Thyroid gland (tissue), 4 donors: ENCODE measurements around the gene SSPN. TPM values are rescaled to one million over a fixed set of nuclear protein-coding genes. Genes with fewer than 3 reads are reported as not detected.
A peak's percentile ranks its signal among the peaks of the same experiment; 100 is the strongest.

Experiments
- DNase-seq, 2 donors: peaks; one replicate each; pipeline ENCODE4 v3.0.0-alpha.2; 2019
- H3K27ac ChIP-seq, 3 donors: fragments of 200-600 bp; sonication (generic); 1 replicate in 2 of 3; 2 replicates in 1 of 3; pipeline ENCODE4 v1.5.1; 2016 to 2019; ENCODE audit warnings: mild to moderate bottlenecking in 1 of 3, moderate library complexity in 1 of 3
- H3K27me3 ChIP-seq: fragments of 200-600 bp; sonication (generic); one replicate; pipeline ENCODE4 v1.5.1; 2019
- H3K36me3 ChIP-seq, 2 donors: fragments of 200-600 bp; sonication (generic); one replicate each; pipeline ENCODE4 v1.5.1; 2016 to 2019
- H3K4me1 ChIP-seq, 2 donors: fragments of 200-600 bp; sonication (generic); one replicate each; pipeline ENCODE4 v1.5.1; 2017 to 2019
- H3K4me3 ChIP-seq, 3 donors: fragments of 200-600 bp; sonication (generic); replicated peaks in 1 of 3; 1 replicate in 2 of 3; 2 replicates in 1 of 3; pipeline ENCODE4 v1.5.1; 2016; ENCODE audit warnings: mild to moderate bottlenecking in 1 of 3
- H3K9me3 ChIP-seq: fragments of 200-600 bp; sonication (generic); one replicate; pipeline ENCODE4 v1.5.1; 2017
- CTCF ChIP-seq, 6 experiments: fragments of 200-600 bp in 3 of 6; fragments of 450-650 bp in 3 of 6; sonication (generic) in 3 of 6; IDR thresholded peaks; one replicate each; pipeline ENCODE4 v1.5.1; 2016 to 2019; ENCODE audit warnings: antibody characterized with exemption in 6 of 6, mild to moderate bottlenecking in 2 of 6, inconsistent platforms in 1 of 6, moderate library complexity in 1 of 6
- POLR2A ChIP-seq, 2 donors: fragments of 450-650 bp; IDR thresholded peaks; one replicate each; pipeline ENCODE4 v1.6.1; 2017; ENCODE audit warnings: antibody characterized with exemption in 2 of 2, mild to moderate bottlenecking in 2 of 2, moderate library complexity in 1 of 2
- WGBS, 2 donors: methylation state at CpG; one replicate each; pipeline ENCODE4 v1.1.5; 2017; 5-methylcytosine and 5-hydroxymethylcytosine counted together
- intact Hi-C: fragments of 100-400 bp; cut with DNase I; formaldehyde crosslinking; loops from one replicate; pipeline ENCODE4 v1.15.1; 2023
- total RNA-seq, 4 donors: library from RNA; depleted of rRNA; stranded (reverse); fragments of >200 nt; gene quantifications; one replicate each; pipeline ENCODE4 v1.2.3, GENCODE V29; 2016

Gene SSPN
- total RNA-seq, 4 donors from 2014 or later: 20.1 to 25.0 (median 22.2) TPM

DNA sequence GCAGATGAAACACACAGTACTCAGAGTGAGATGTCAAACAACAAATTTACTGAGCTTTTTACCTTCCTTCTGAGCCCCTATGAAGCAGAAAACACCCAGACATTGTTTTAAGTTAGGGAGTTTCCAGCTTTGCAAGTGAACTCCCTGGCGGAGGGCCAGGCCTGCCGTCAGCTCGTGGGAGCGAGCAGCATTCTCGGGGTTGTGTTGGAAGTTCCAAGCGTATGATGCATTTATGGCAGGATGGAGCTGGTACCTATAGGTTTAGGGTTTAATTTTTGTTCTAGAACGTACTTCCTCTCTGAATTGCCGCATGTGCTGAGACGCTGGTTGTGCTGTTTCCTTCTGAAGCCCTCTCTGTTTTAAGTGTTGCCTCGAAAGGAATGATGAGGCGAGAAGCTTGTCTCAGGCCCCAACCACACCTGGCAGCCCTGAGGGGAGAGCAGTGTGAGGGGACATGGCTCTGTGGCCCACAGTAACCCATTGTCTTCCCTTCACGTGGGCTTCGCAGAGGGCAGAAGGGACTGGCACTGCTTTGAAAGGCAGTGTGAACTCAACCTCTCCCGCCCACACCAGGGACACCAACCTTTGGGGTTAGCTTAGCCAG is 76.6 kb downstream of the SSPN start:
- intact Hi-C loops: no loop called here
- H3K4me1 ChIP-seq: peaks cover 40 to 59% of the 10 kb centered on the region in 2 donors
- no peak overlapping the region for H3K4me3 ChIP-seq
- H3K36me3 ChIP-seq: no peaks in the 10 kb centered on the region
- no peak overlapping the region for H3K27ac ChIP-seq
- 55% methylated on average over 14 of the region's 14 CpGs for WGBS, 2 donors
- H3K9me3 ChIP-seq: no peaks in the 10 kb centered on the region
- TF ChIP-seq CTCF (IDR thresholded peaks at IDR 0.05): no peak
- TF ChIP-seq POLR2A (IDR thresholded peaks at IDR 0.05): no peak
- H3K27me3 ChIP-seq: no peaks in the 10 kb centered on the region
- DNase-seq: peak; percentile 83 to 88

GRCh38 chr12:26272851-26273250 is 77.5 kb downstream of the SSPN start:
- no peaks in the 10 kb centered on the region for H3K9me3 ChIP-seq
- peaks cover 40 to 59% of the 10 kb centered on the region in 2 donors for H3K4me1 ChIP-seq
- DNase-seq: no peak
- H3K27ac ChIP-seq: no peak overlapping the region
- H3K4me3 ChIP-seq: no peak overlapping the region
- no peaks in the 10 kb centered on the region for H3K27me3 ChIP-seq
- intact Hi-C loops: no loop called here
- no peak for TF ChIP-seq POLR2A (IDR thresholded peaks at IDR 0.05)
- TF ChIP-seq CTCF (IDR thresholded peaks at IDR 0.05): no peak
- WGBS, 2 donors: 80 to 100% methylated on average over 2 of the region's 2 CpGs
- H3K36me3 ChIP-seq: no peaks in the 10 kb centered on the region

- peak; percentile 44 to 65 for DNase-seq
- H3K4me1 ChIP-seq: peaks cover 34 to 60% of the 10 kb centered on the region in 2 donors
- no peaks in the 10 kb centered on the region for H3K36me3 ChIP-seq
- no peaks in the 10 kb centered on the region for H3K9me3 ChIP-seq
- intact Hi-C loops: no loop called here
- no peak overlapping the region for H3K4me3 ChIP-seq
- TF ChIP-seq POLR2A (IDR thresholded peaks at IDR 0.05): no peak
- no peak for TF ChIP-seq CTCF (IDR thresholded peaks at IDR 0.05)
- WGBS, 2 donors: 34 to 36% methylated on average over 6 of the region's 6 CpGs
- peak overlapping the region in 1 of 3 donors; percentile 78 for H3K27ac ChIP-seq
- no peaks in the 10 kb centered on the region for H3K27me3 ChIP-seq
Measured at GRCh38 chr12:26273811-26274210, 78.4 kb downstream of the SSPN start.

- TF ChIP-seq POLR2A (IDR thresholded peaks at IDR 0.05) (no peak), CTCF (IDR thresholded peaks at IDR 0.05) (no peak)
- peaks cover 27 to 62% of the 10 kb centered on the region in 2 donors for H3K4me1 ChIP-seq
- no peaks in the 10 kb centered on the region for H3K36me3 ChIP-seq
- DNase-seq: peak; percentile 62 to 78
- intact Hi-C loops: no loop called here
- H3K27me3 ChIP-seq: no peaks in the 10 kb centered on the region
- H3K9me3 ChIP-seq: no peaks in the 10 kb centered on the region
- H3K4me3 ChIP-seq: no peak overlapping the region
- 52 to 63% methylated on average over 10 to 13 of the region's 13 CpGs for whole genome bisulfite sequencing, 2 donors
- H3K27ac ChIP-seq: peak overlapping the region; percentile 60 to 78 (median 71)
Measured at GRCh38 chr12:26274441-26275312, 79.3 kb downstream of the SSPN start.
